ENCODE results near the gene FBXL17.

GRCh38 chr5:107809201-107810034, 572.5 kb downstream of the FBXL17 start:
- no peak for TF ChIP-seq CTCF (IDR thresholded peaks at IDR 0.05)
- TF ChIP-seq EP300 (IDR thresholded peaks at IDR 0.05): no peak
